ENCODE measurements around the gene DAAM1.

DAAM1 gene

GRCh38 chr14:59215322-59215721, 26.9 kb downstream of the DAAM1 start:
- H3K27ac ChIP-seq, result no peak overlapping the region
- DNase-seq (ENCODE audit: low read depth, low spot score), result no peak

GRCh38 chr14:59215757-59216156, 27.3 kb downstream of the DAAM1 start:
- DNase-seq (ENCODE audit: low read depth, low spot score), result no peak
- H3K27ac ChIP-seq, result no peak overlapping the region

DNA sequence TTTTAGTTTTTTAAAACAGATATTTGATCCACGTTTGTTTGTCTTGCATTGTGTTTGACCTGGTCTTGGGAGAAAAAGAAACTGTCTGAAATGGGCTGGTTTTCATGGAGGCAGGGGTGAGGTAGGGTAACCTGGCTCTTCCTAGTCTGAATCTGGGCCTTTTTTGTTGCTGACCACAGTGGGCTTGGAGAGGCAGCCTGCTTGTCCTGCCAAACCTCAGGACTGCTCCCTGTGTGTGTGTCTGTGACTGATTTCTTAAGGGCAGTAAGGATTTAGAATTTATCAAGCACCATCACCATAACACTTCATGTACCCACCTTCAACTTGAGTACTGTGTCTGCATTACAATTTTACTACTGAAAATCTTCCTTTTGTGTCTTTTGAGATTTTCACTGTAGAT, 28.5 kb downstream of the DAAM1 start:
- H3K27ac ChIP-seq, result no peak overlapping the region
- no peak for DNase-seq (ENCODE audit: low read depth, low spot score)

DNA sequence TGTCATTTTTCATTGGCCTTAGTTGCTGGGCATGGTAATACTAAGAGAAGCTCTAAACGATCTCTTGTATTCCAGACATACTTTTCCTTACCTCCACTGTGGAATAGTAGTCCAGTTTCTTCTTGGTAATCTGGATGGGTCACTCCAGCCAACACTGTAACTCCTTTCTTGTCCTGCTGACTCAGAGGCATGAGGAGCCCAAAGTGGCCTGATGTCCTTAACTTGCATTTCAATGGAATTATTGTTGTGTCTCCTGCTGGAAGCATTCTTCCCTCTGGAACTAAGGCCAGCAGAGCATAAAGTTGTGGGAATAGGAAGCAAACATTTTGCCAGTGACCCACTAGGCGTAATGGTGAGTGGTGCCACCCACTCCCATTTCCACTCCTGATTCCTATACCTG, 33.1 kb downstream of the DAAM1 start:
- no peak for DNase-seq (ENCODE audit: low read depth, low spot score)
- H3K27ac ChIP-seq, result no peak overlapping the region

DNA sequence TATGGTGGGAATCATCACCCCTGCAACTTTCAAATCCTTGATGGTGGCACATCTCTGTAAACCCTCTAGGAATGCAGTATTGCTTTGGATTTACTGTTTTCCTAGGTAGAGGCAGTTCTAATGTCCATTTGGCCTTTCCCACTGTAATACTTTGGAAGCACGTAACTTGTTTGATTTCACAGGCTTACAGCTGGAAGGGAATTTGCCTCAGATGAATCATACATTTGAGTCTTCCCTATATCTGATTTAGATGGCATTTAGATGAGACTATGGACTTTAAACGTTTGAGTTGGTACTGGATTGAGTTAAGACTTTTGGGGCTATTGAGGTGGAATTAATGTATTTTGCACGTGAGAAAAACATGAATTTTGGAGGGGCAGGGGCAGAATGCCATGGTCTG, 35.9 kb downstream of the DAAM1 start:
- H3K27ac ChIP-seq, result no peak overlapping the region
- no peak for DNase-seq (ENCODE audit: low read depth, low spot score)

- no peak overlapping the region for H3K27ac ChIP-seq
Measured at GRCh38 chr14:59225281-59225680, 36.8 kb downstream of the DAAM1 start.

GRCh38 chr14:59228421-59228820, 40.0 kb downstream of the DAAM1 start:
- DNase-seq (ENCODE audit: low read depth, low spot score), result no peak
- no peak overlapping the region for H3K27ac ChIP-seq

More at GRCh38 chr14:59225281-59225680, 36.8 kb downstream of the DAAM1 start:
- DNase-seq (ENCODE audit: low read depth, low spot score), result no peak

DNA sequence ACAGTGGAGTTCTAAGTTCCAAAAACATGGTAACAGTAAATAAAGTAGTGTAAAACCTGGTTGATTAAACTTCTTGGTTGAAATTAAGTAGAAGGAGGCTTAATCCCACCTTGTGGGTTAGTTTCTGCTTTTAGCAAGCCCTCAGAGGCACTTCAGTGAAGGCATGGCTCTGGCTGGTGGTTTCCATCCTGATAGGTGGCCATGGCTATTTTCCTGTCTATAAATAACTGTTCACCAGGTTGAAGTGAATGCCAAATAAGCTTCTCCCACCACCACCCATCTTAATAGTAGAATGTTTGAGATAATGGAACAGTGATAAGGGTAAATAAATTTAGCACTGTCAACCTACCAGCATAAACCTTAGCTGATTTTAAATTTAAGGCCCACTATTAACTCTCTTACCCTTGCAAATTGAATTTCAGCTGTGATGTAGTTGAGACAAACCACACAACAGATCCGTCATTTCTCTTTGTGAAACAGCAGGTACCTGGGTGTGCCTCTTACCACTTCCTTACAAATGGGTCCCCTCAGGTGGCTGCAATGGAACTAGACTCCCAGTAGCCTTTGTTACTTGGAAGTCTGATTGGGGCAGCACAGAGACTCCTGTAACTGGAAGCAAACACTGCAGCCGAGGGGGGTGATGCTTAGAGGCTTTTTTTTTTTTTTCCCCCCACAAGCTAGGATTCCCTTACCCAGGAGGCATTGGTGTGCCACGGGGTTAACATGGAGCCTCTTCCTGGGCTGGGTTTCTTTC, 41.4 kb downstream of the DAAM1 start:
- H3K27ac ChIP-seq, result no peak overlapping the region

GRCh38 chr14:59236195-59236594, 47.7 kb downstream of the DAAM1 start:
- no peak for DNase-seq (ENCODE audit: low read depth, low spot score)

More for the DNA sequence above, 41.4 kb downstream of the DAAM1 start:
- no peak for DNase-seq (ENCODE audit: low read depth, low spot score)

GRCh38 chr14:59238216-59238615, 49.7 kb downstream of the DAAM1 start:
- no peak overlapping the region for H3K27ac ChIP-seq
- DNase-seq (ENCODE audit: low read depth, low spot score), result no peak

More at GRCh38 chr14:59236195-59236594, 47.7 kb downstream of the DAAM1 start:
- no peak overlapping the region for H3K27ac ChIP-seq

DNA sequence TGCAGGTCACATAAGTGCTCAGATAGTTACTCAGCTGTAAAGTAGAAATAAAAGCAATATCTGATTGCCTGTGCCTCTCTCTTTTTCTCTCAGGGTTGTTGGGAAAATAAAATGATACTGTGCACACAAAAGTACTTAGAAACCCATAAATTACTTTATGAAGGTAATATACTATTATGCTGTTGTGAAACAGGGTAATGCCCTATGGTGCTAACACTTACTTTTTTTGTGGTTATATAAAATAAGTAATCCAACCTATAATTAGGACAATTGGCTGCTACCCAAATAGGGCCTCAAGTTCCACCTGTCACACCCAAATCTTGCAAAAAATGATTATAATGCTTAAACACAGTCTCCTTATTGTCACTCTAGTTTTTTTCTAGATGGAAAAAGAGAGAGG, 50.6 kb downstream of the DAAM1 start:
- H3K27ac ChIP-seq, result no peak overlapping the region
- DNase-seq (ENCODE audit: low read depth, low spot score), result no peak

- DNase-seq (ENCODE audit: low read depth, low spot score), result no peak
- no peak overlapping the region for H3K27ac ChIP-seq
Measured at GRCh38 chr14:59240356-59240755, 51.9 kb downstream of the DAAM1 start.

DNA sequence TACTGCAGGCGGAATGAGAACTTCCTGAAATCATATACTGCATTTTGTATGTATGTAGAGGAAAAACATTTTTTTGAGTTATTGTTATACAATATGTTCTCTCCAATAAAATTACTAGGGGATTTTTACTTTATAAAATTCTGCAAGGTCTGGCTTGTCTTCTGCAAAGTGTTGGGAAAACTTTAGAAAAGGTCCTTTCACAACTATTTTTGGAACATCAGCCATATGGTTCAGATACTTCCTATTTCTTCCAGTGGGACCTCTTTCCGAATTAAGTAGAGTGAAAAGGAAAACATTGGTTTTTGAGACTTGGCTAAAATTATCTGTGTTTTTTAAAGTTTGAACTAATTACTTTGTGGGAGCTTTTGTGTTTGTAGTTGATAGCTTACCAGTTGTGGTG, 52.7 kb downstream of the DAAM1 start:
- no peak overlapping the region for H3K27ac ChIP-seq
- no peak for DNase-seq (ENCODE audit: low read depth, low spot score)

GRCh38 chr14:59243174-59243573, 54.7 kb downstream of the DAAM1 start:
- H3K27ac ChIP-seq, result no peak overlapping the region
- DNase-seq (ENCODE audit: low read depth, low spot score), result no peak

DNA sequence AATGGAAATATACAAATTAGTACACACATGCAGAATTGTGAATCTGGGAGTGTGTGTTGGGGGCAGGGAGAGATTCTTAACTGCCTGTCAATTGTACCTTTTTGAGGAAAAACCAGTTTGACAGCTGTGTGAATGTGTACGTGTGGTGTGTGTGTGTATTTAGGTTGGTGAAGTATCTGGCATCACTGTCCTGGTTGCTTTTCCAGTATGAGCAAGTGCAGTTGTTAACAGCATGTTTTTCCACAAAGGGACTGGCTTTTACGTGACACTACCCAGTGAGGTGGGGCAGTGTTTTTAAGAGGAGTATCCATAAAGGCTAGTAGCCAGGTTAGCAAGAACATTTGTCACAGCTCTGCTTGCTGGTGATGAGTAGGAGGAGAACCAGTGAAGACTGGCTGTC, 56.1 kb downstream of the DAAM1 start:
- DNase-seq (ENCODE audit: low read depth, low spot score), result peak; percentile 78

DNA sequence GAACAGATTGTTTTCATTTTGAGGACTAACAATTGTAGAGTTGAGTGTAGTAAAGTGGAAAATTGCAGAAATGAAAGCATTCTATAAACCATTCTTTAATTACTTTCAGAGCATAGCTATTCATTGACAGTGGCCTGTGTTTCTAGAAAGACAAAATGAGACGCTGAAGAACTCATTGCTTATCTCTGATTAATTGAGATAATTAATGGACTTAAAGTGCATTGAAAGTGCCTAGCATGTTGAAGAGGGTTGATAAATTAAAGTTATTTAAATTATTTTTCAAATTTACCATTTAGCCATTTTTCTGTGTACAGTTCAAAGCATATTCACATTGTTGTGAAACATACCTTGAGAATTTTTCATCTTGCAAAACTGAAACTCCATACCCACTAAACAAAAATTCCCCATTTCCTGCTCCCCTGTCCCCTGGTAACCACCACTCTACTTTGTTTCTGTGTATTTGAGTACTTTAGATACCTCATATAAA, 57.4 kb downstream of the DAAM1 start:
- DNase-seq (ENCODE audit: low read depth, low spot score), result no peak
- H3K27ac ChIP-seq, result no peak overlapping the region

More for the DNA sequence above, 56.1 kb downstream of the DAAM1 start:
- peak overlapping the region; percentile 7 for H3K27ac ChIP-seq

GRCh38 chr14:59246566-59246965, 58.1 kb downstream of the DAAM1 start:
- peak; percentile 53 for DNase-seq (ENCODE audit: low read depth, low spot score)
- no peak overlapping the region for H3K27ac ChIP-seq

DNA sequence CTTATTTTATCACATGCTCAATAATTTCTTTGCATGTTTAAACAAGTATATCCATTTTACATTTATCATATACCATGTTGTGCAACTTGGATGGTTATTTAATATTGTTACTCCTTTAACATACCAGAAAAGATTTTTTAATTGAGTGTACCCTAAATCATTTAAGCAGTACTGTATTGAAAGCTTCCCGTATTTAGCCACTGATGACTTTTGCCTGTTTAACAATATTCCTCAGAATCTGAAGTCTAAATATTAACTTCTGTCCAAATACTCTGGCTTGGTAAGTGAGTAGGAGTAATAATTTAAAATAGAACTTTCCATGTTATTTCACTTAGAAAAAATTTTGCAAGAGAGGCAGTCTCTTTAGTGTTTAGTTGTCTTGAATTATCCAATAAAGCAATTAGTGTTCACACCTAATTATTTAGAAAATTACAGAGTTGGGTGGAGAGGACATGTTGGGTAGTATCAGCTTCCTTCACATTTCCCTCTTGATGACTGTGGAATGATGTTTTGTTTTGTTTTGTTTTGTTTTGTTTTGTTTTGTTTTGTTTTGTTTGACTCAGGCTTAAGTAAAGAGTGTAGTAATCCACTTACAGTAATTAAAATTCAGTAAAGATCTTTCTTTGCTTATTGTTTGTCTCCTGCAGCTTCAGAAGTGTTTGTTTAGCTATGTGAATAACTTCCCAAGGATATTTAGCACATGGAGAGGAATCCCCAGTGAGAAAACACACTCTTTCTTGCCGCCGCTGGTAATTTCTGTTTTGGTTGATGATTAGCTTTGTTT, 59.5 kb downstream of the DAAM1 start:
- H3K27ac ChIP-seq, result no peak overlapping the region
- DNase-seq (ENCODE audit: low read depth, low spot score), result no peak

- no peak overlapping the region for H3K27ac ChIP-seq
- no peak for DNase-seq (ENCODE audit: low read depth, low spot score)
Measured at GRCh38 chr14:59249029-59249428, 60.6 kb downstream of the DAAM1 start.

DNA sequence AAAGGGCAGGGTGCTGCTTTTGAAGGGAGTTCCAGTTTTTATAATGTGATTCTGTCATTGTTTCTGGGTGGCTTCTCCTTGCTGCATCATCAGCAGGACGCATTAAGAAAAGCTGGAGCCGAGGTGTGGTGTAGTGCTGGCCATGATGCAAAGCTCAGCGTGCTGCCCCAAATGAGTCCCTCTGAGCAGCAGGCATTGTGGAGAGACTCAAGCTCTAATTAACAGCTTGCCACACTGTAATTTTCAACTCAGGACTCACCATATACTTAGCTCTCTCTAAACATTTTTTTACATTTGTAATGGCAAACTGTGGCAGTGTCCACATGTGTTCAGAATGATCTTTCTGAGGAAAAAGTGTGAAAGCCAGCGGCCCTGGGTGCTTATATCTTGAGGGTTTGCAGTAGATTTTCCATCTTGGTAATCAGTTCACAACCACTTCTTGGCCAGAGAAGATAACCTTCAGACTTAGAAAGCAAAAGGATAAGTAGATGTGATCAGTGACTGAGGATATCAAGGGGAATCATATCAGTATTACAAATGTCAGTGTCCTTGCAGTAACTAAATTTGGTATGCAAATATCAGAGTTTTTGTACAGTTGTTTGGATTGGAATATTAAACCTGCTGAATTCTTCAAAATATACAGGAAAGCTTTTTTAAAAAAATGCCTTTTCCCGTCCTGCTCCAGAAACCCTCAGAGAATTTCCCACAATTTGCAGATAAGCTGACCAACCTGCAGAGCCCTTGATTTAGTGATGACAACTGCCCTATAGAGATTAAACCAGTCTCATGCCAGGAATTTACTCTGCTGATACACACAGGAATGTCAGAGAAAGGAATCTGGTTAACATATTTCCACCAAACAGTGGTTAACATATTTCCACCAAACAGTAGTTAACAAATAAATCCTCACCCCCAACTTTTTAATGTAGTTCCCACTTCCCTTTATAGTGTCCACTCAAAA, 63.6 kb downstream of the DAAM1 start:
- no peak for DNase-seq (ENCODE audit: low read depth, low spot score)
- H3K27ac ChIP-seq, result no peak overlapping the region

Data from epithelial cell of prostate (primary cell).